Activated CD4-positive, alpha-beta T cell treated with anti-CD3 and anti-CD28 coated beads for 4 hours (primary cell): ENCODE results near the gene GPATCH2.
"Not testable (repeated sequence)": the region's sequence is repeated elsewhere in the genome, so short reads cannot be mapped to it uniquely, and the experiment has no call there.

Source experiments
- DNase-seq, 2 donors: peaks; one replicate each; pipeline ENCODE4 v3.0.0-alpha.2; 2020

GPATCH2 gene

GRCh38 chr1:217435204-217435603 is 195.7 kb downstream of the GPATCH2 start:
- no peak for DNase-seq

- DNase-seq: no peak
These were observed 197.2 kb downstream of the GPATCH2 start for GRCh38 chr1:217433664-217434063.

GRCh38 chr1:217432339-217432738 is 198.6 kb downstream of the GPATCH2 start:
- no peak for DNase-seq

GRCh38 chr1:217431395-217431794 is 199.5 kb downstream of the GPATCH2 start:
- no peak for DNase-seq

GRCh38 chr1:217425422-217425821 is 205.5 kb downstream of the GPATCH2 start:
- DNase-seq: no peak

GRCh38 chr1:217419194-217419551 is 211.7 kb downstream of the GPATCH2 start:
- DNase-seq: no peak

- no peak for DNase-seq
These were observed 212.4 kb downstream of the GPATCH2 start for GRCh38 chr1:217418269-217419193.

GRCh38 chr1:217417363-217417762 is 213.5 kb downstream of the GPATCH2 start:
- DNase-seq: no peak

- DNase-seq: no peak
These were observed 223.3 kb downstream of the GPATCH2 start for GRCh38 chr1:217407534-217408001.

GRCh38 chr1:217403026-217403720 is 227.7 kb downstream of the GPATCH2 start:
- no peak for DNase-seq

GRCh38 chr1:217402301-217402700 is 228.6 kb downstream of the GPATCH2 start:
- DNase-seq: no peak

- no peak for DNase-seq
These were observed 237.0 kb downstream of the GPATCH2 start for GRCh38 chr1:217393896-217394295.

- no peak for DNase-seq
These were observed 238.4 kb downstream of the GPATCH2 start for GRCh38 chr1:217392441-217392840.

- no peak for DNase-seq
These were observed 241.0 kb downstream of the GPATCH2 start for GRCh38 chr1:217389895-217390294.

GRCh38 chr1:217388522-217389065 is 242.3 kb downstream of the GPATCH2 start:
- no peak for DNase-seq

- DNase-seq: not testable (repeated sequence)
These were observed 249.1 kb downstream of the GPATCH2 start for GRCh38 chr1:217381773-217382172.

- not testable (repeated sequence) for DNase-seq
These were observed 251.1 kb downstream of the GPATCH2 start for GRCh38 chr1:217379804-217380203.

- no peak for DNase-seq
These were observed 251.6 kb downstream of the GPATCH2 start for GRCh38 chr1:217379336-217379735.
